Measurements from ENCODE around the gene PIK3C2G.
"Not testable (repeated sequence)": the region's sequence is repeated elsewhere in the genome, so short reads cannot be mapped to it uniquely, and the experiment has no call there.

PIK3C2G gene

GRCh38 chr12:18483698-18484325 lies 222.5 kb downstream of the PIK3C2G start:
- DNase-seq = no peak

- no peak for DNase-seq
These were observed 224.7 kb downstream of the PIK3C2G start for GRCh38 chr12:18486036-18486435.

GRCh38 chr12:18487509-18487908 lies 226.2 kb downstream of the PIK3C2G start:
- DNase-seq = no peak

GRCh38 chr12:18492372-18493025 lies 231.2 kb downstream of the PIK3C2G start:
- no peak for DNase-seq

GRCh38 chr12:18496156-18496555 lies 234.8 kb downstream of the PIK3C2G start:
- no peak for DNase-seq

GRCh38 chr12:18500160-18500574 lies 238.8 kb downstream of the PIK3C2G start:
- DNase-seq = not testable (repeated sequence)

- not testable (repeated sequence) for DNase-seq
These were observed 239.4 kb downstream of the PIK3C2G start for GRCh38 chr12:18500736-18501135.

GRCh38 chr12:18502422-18502968 lies 241.2 kb downstream of the PIK3C2G start:
- DNase-seq = peak; percentile 66 to 68

GRCh38 chr12:18521461-18521860 lies 260.1 kb downstream of the PIK3C2G start:
- no peak for DNase-seq

GRCh38 chr12:18522806-18523205 lies 261.5 kb downstream of the PIK3C2G start:
- no peak for DNase-seq

GRCh38 chr12:18542497-18542896 lies 281.2 kb downstream of the PIK3C2G start:
- DNase-seq = not testable (repeated sequence)

- DNase-seq = no peak
These were observed 285.1 kb downstream of the PIK3C2G start for GRCh38 chr12:18546399-18546798.

- no peak for DNase-seq
These were observed 288.3 kb downstream of the PIK3C2G start for GRCh38 chr12:18549598-18549997.

GRCh38 chr12:18551106-18551505 lies 289.8 kb downstream of the PIK3C2G start:
- no peak for DNase-seq

- DNase-seq = no peak
These were observed 290.4 kb downstream of the PIK3C2G start for GRCh38 chr12:18551701-18552100.

GRCh38 chr12:18552829-18553228 lies 291.5 kb downstream of the PIK3C2G start:
- DNase-seq = peak in 1 of 2 experiments; percentile 1

GRCh38 chr12:18556161-18556560 lies 294.8 kb downstream of the PIK3C2G start:
- DNase-seq = no peak

- no peak for DNase-seq
These were observed 297.9 kb downstream of the PIK3C2G start for GRCh38 chr12:18559242-18559641.

- no peak for DNase-seq
These were observed 301.2 kb downstream of the PIK3C2G start for GRCh38 chr12:18562531-18562930.

- no peak for DNase-seq
These were observed 303.0 kb downstream of the PIK3C2G start for GRCh38 chr12:18564306-18564705.

- DNase-seq = no peak
These were observed 306.5 kb downstream of the PIK3C2G start for GRCh38 chr12:18567787-18568186.

- DNase-seq = no peak
These were observed 309.2 kb downstream of the PIK3C2G start for GRCh38 chr12:18570543-18570942.

- DNase-seq = no peak
These were observed 314.8 kb downstream of the PIK3C2G start for GRCh38 chr12:18576104-18576626.

GRCh38 chr12:18576648-18577047 lies 315.3 kb downstream of the PIK3C2G start:
- no peak for DNase-seq

Measured in NCI-H526 (cell line).